HG02571 (cell line): ENCODE data around the gene PROS1.
"Not testable (repeated sequence)": the region's sequence is repeated elsewhere in the genome, so short reads cannot be mapped to it uniquely, and the experiment has no call there.

Source experiments
- ATAC-seq: cut with Tn5 transposase; IDR thresholded peaks from one replicate; pipeline ENCODE4 v1.9.1; 2021; ENCODE audit warnings: mild to moderate bottlenecking, moderate library complexity; ENCODE audit not compliant: unreplicated experiment

PROS1 gene

GRCh38 chr3:93979850-93980676 lies 6.4 kb upstream of the PROS1 start, which contains the start of gene ARL13B:
Gene ARL13B (plus strand): TSS chr3:93980155. CDS start chr3:93980424, 269 bp downstream.
- ATAC-seq, result peak; percentile 100

DNA sequence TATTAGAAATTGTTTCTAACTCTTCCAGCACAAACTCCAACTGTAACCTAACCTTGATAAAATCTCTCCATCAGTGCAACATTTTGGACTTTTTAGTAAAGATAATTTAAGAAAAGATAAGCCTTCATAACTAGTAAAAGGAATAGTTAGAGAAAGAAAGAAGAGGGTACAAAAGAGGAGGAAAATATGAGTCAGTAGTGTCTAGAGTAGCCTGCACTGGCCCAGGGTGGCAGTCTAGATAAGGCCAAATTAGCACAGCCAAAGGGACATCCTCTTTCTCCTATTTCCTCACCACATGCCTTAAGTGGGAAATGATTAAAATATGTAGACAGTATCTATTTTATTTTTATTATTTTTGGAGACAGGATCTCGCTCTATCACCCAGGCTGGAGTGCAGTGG lies 3.7 kb downstream of the PROS1 start:
- ATAC-seq, result no peak

- no peak for ATAC-seq
Observed at GRCh38 chr3:93969443-93969842, 4.3 kb downstream of the PROS1 start.

GRCh38 chr3:93965106-93965505 lies 8.6 kb downstream of the PROS1 start:
- ATAC-seq, result not testable (repeated sequence)

DNA sequence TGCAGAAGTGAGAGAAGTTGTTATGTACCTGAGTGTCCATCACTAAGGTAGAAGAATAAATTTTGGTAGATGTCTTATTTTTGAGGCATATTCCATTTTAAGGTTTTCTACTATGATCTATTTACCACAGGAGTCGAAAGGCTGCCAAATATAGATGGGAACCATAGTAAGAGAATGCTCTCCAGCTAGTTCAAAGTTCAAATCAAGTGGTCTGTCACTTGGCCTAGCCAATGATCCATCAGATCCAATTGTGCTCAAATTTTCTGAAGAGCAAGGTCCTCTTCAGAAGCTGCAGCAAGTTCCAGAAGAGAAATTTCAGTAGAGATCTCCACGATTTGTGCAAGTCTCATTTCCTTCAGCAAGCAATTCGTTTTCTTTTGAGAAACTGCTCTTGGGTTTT lies 10.9 kb downstream of the PROS1 start:
- no peak for ATAC-seq

DNA sequence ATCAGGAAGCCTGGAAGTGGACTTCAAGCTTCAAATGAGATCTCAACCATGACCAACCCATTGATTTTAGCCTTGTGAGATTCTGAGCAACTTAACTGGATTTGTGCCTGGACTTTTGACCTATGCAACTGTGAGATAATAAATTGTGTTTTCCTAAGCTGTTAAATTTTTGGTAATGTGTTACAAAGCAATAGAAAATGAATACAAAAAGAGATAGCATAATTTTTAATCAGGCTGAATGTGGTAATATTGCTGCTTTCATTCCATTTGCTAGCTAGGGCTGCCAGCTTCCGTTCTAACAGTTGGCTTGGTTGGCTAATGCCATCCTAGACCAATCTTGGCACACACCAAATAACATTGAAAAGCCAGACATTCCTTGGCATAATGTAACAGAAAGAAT lies 12.2 kb downstream of the PROS1 start:
- no peak for ATAC-seq

DNA sequence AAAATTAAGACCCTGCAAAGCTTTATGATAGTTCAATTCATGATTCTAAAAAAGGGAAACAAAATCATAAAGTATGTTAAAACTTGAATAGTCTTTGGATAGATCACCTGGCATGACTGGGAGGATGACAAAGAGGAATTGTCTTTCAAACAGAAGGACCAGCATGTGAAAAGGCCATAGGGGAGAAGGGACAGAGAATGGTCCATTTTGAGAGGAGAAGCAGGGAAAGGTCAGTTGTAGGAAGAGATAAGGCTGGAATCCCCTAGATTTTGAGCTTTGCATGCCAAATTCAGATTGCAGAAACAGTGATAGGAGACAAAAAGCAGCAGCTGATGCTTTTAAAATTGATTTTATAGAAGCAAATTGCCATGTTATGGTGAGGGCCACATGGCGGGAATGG lies 12.7 kb downstream of the PROS1 start:
- no peak for ATAC-seq

- not testable (repeated sequence) for ATAC-seq
Observed at GRCh38 chr3:93949958-93950357, 23.7 kb downstream of the PROS1 start.

- ATAC-seq, result not testable (repeated sequence)
Observed at GRCh38 chr3:93937485-93937884, 36.2 kb downstream of the PROS1 start.

- no peak for ATAC-seq
Observed at GRCh38 chr3:93936549-93936948, 37.1 kb downstream of the PROS1 start.

- ATAC-seq, result no peak
Observed at GRCh38 chr3:93934366-93935046, 39.2 kb downstream of the PROS1 start.

- ATAC-seq, result no peak
Observed at GRCh38 chr3:93931597-93932229, 42.0 kb downstream of the PROS1 start.

DNA sequence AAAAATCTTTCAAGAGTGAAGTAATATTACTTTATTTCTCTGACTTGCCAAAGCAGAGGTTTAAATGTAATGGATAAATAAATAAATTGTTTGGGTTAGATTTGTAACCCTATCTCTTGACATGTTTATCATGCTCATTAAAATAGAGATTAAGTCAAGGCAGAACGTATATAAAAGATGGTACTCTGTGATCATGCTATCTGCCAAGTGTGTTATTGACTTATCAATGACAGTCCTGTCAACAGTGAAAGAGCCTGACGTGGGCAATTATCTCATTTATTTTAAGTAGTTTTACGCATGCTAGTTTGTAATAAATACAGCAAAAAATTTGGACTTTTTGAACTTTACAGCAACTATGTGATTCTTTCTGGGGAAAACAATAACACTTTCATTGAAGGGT lies 43.7 kb downstream of the PROS1 start:
- ATAC-seq, result no peak

DNA sequence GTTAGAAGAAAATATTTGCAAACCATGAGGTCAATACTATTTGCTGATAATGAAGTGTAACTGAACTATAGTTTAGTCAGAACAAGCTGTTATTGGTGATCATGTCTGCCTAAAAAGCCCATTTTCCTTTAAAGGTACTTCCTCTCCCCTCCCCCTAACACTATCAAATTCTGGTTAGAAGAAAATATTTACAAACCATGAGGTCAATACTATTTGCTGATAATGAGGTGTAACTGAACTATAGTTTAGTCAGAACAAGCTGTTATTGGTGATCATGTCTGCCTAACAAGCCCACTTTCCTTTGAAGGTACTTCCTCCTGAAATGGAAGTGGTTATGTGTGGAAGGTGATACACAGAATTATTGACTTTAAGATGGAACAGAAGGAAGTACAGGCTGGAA lies 46.9 kb downstream of the PROS1 start:
- ATAC-seq, result no peak

- ATAC-seq, result no peak
Observed at GRCh38 chr3:93924491-93924890, 49.2 kb downstream of the PROS1 start.

GRCh38 chr3:93923006-93923405 lies 50.7 kb downstream of the PROS1 start:
- no peak for ATAC-seq

DNA sequence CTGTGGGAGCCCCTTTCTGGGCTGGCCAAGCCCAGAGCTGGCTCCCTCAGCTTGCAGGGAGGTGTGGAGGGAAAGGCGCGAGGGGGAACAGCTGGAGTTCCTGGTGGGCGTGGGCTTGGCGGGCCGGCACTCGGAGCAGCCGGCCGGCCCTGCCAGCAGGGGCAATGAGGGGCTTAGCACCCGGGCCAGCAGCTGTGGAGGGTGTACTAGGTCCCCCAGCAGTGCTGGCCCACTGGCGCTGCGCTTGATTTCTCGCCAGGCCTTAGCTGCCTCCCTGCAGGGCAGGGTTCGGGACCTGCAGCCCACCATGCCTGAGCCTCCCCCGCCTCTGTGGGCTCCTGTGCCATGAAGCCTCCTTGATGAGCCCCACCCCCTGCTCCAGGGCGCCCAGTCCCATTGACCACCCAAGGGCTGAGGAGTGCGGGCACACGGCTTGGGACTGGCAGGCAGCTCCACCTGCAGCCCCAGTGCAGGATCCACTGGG lies 56.1 kb downstream of the PROS1 start:
- not testable (repeated sequence) for ATAC-seq

GRCh38 chr3:93913623-93914022 lies 60.1 kb downstream of the PROS1 start:
- ATAC-seq, result not testable (repeated sequence)

DNA sequence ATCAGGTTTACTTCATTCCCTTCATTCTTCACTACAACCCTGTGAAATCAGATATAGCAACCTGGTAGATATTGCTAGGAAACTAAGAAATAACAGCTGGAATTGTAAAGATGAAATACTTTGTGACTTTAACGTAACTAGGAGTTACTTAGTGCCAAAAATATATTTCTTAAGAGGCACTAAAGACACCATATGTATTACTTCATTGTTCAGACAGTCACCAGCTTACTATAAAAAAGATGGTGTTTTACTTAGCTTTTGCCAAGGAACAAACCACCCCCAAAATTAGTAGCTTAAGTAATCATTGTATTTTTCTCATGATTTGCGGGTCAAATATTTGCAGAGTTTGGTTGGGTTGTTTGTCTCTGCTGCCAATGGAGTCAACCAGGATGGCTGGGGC lies 62.5 kb downstream of the PROS1 start:
- ATAC-seq, result no peak

DNA sequence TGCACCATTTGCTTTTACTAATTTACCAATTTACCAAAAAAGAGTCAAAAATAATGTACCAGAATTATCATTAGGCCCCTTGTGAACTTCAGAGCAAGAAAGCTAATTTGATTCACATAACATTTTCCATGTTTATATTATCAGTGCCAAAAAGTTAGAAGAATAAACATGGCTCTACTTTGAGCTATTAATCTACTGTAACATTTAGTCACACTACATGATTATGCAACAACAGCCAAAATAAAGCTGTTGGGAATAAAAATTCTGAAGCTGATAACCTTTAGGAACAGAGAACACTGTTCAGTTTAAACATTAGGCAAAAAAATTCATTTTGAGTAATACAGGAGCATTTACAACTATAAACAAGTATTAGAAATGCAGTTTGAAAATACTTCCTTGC lies 63.6 kb downstream of the PROS1 start:
- ATAC-seq, result no peak

- ATAC-seq, result no peak
Observed at GRCh38 chr3:93907132-93907531, 66.6 kb downstream of the PROS1 start.

DNA sequence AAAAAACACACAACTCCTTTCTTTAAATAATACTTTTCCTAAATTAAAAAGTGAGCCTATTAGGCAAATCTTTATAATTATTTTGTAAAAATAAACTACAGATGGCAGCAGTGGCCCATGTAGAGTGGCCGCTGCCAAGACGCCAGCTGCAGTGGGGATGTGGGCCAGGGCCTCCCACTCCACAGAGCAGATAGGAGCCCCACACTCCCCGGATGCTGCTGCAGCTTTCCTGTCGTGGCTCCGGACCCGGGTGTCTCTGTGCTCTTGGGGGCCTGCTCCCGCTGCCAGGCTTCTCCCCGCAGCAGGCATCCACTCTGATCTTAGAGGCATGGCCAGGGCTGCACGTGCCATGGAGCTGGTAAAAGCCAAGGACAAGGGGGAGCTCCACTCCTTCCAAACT lies 67.5 kb downstream of the PROS1 start:
- no peak for ATAC-seq
